PC-9 (cell line): ENCODE measurements around the gene OR8G1. TPM values are rescaled to one million over a fixed set of nuclear protein-coding genes. Genes with fewer than 3 reads are reported as not detected.
"Not testable (repeated sequence)": the region's sequence is repeated elsewhere in the genome, so short reads cannot be mapped to it uniquely, and the experiment has no call there.

Experiments used
- BruUV-seq: library from RNA; stranded (reverse); fragments of 400-500 nt; replicated peaks from 2 replicates; lab custom pipeline; 2021; lab: Mats Ljungman, UMichigan
- CTCF ChIA-PET: fragments of 300-600 bp; sonication (Branson Sonifier 250); formaldehyde crosslinking; loops from one replicate; lab custom pipeline; 2022; ENCODE audit warnings: antibody characterized with exemption; lab: Charles Lee
- POLR2A ChIA-PET: fragments of 300-600 bp; sonication (Branson Sonifier 250); formaldehyde crosslinking; loops from one replicate; lab custom pipeline; 2022; ENCODE audit warnings: antibody characterized with exemption; ENCODE audit not compliant: unreplicated experiment; lab: Charles Lee
- DNase-seq, 2 experiments: peaks; one replicate each; pipeline versions ENCODE4 v3.0.0 to v3.0.0-alpha.2; 2015 to 2022; ENCODE audit warnings: mixed read lengths in 1 of 2
- H2AFZ ChIP-seq: fragments of 200-600 bp; sonication (generic); 2 replicates; pipeline ENCODE4 v1.8.1; 2017; ENCODE audit warnings: antibody characterized with exemption
- H3F3A ChIP-seq: fragments of 200-600 bp; sonication (generic); 2 replicates; pipeline ENCODE4 v1.8.1; 2017; ENCODE audit warnings: antibody characterized with exemption, mild to moderate bottlenecking, low read depth; ENCODE audit not compliant: insufficient read depth
- H3K27ac ChIP-seq: fragments of 200-600 bp; sonication (generic); 2 replicates; pipeline ENCODE4 v1.6.1; 2016; ENCODE audit warnings: mixed run types
- H3K27me3 ChIP-seq: fragments of 200-600 bp; sonication (generic); 2 replicates; pipeline ENCODE4 v1.6.1; 2016; ENCODE audit warnings: low read depth, mixed run types; ENCODE audit not compliant: insufficient read depth
- H3K36me3 ChIP-seq: fragments of 200-600 bp; sonication (generic); 2 replicates; pipeline ENCODE4 v1.6.1; 2016; ENCODE audit warnings: low read depth, mixed run types
- H3K4me1 ChIP-seq: fragments of 200-600 bp; sonication (generic); replicated peaks from 2 replicates; pipeline ENCODE4 v1.6.1; 2016; ENCODE audit warnings: mixed run types; ENCODE audit not compliant: insufficient read depth
- H3K4me2 ChIP-seq: fragments of 200-600 bp; sonication (generic); 2 replicates; pipeline ENCODE4 v1.6.1; 2017; ENCODE audit warnings: mixed run types
- H3K4me3 ChIP-seq: fragments of 200-600 bp; sonication (generic); 2 replicates; pipeline ENCODE4 v1.6.1; 2016; ENCODE audit warnings: mixed run types
- H3K79me2 ChIP-seq: fragments of 200-600 bp; sonication (generic); 2 replicates; pipeline ENCODE4 v1.6.1; 2017; ENCODE audit warnings: low read depth, mixed run types
- H3K9me2 ChIP-seq: fragments of 200-600 bp; sonication (generic); 2 replicates; pipeline ENCODE4 v1.8.1; 2017; ENCODE audit warnings: mild to moderate bottlenecking; ENCODE audit not compliant: insufficient read depth
- H3K9me3 ChIP-seq: fragments of 200-600 bp; sonication (generic); 2 replicates; pipeline ENCODE4 v1.8.1; 2016; ENCODE audit warnings: low read depth; ENCODE audit not compliant: insufficient read depth
- H4K20me1 ChIP-seq: fragments of 200-600 bp; sonication (generic); 2 replicates; pipeline ENCODE4 v1.8.1; 2017; ENCODE audit not compliant: insufficient read depth
- CTCF ChIP-seq: fragments of 200-600 bp; sonication (generic); conservative IDR thresholded peaks from 2 replicates; pipeline ENCODE4 v1.6.1; 2017; ENCODE audit warnings: mixed run types, antibody characterized with exemption, mild to moderate bottlenecking, moderate library complexity
- EZH2 ChIP-seq: fragments of 200-600 bp; sonication (generic); IDR thresholded peaks from 2 replicates; pipeline ENCODE4 v1.8.0; 2017; ENCODE audit warnings: antibody characterized with exemption, low read depth
- intact Hi-C: fragments of 100-400 bp; cut with micrococcal nuclease; formaldehyde crosslinking; loops from one replicate; pipeline ENCODE4 v1.10.0; 2022; ENCODE audit not compliant: unreplicated experiment
- total RNA-seq: library from RNA; stranded (reverse); gene quantifications from 2 replicates; pipeline ENCODE4 v1.2.3, GENCODE V29; 2021

Gene OR8G1
- total RNA-seq, 1 experiment from 2014 or later = not detected

GRCh38 chr11:124219126-124219525, 21.8 kb upstream of the OR8G1 start:
- DNase-seq = no peak
- H3K27ac ChIP-seq = no peak overlapping the region
- CTCF ChIA-PET = no interaction called here

GRCh38 chr11:124222407-124222806, 18.5 kb upstream of the OR8G1 start:
- no peak for TF ChIP-seq EZH2
- TF ChIP-seq CTCF = no peak
- no peaks in the 10 kb centered on the region for H3K27me3 ChIP-seq
- H3K4me2 ChIP-seq = no peak overlapping the region
- no peak for DNase-seq
- ChIA-PET POLR2A (no interaction called here), CTCF (no interaction called here)
- no peaks in the 10 kb centered on the region for H3K4me1 ChIP-seq
- no peak overlapping the region for H3K27ac ChIP-seq
- H3K36me3 ChIP-seq = no peaks in the 10 kb centered on the region
- no peaks in the 10 kb centered on the region for H3K9me2 ChIP-seq
- BruUV-seq = no TSS peak
- intact Hi-C loops = no loop called here
- no peak overlapping the region for H2AFZ ChIP-seq
- H4K20me1 ChIP-seq = no peaks in the 10 kb centered on the region
- H3K4me3 ChIP-seq = no peak overlapping the region
- H3K9me3 ChIP-seq = no peaks in the 10 kb centered on the region
- H3K79me2 ChIP-seq = no peaks in the 10 kb centered on the region
- H3F3A ChIP-seq = no peaks in the 10 kb centered on the region

More at GRCh38 chr11:124219126-124219525, 21.8 kb upstream of the OR8G1 start:
- POLR2A ChIA-PET = no interaction called here
- H3K4me2 ChIP-seq = no peak overlapping the region
- H3K4me3 ChIP-seq = no peak overlapping the region
- intact Hi-C loops = no loop called here
- H3K36me3 ChIP-seq = no peaks in the 10 kb centered on the region
- no peaks in the 10 kb centered on the region for H3K9me2 ChIP-seq
- BruUV-seq = no TSS peak
- H3K4me1 ChIP-seq = no peaks in the 10 kb centered on the region
- no peaks in the 10 kb centered on the region for H3K79me2 ChIP-seq
- no peaks in the 10 kb centered on the region for H4K20me1 ChIP-seq
- H3F3A ChIP-seq = no peaks in the 10 kb centered on the region
- H3K27me3 ChIP-seq = no peaks in the 10 kb centered on the region
- no peak overlapping the region for H2AFZ ChIP-seq
- no peaks in the 10 kb centered on the region for H3K9me3 ChIP-seq
- TF ChIP-seq EZH2 (no peak), CTCF (no peak)

- H3K9me2 ChIP-seq, DNase-seq, H2AFZ ChIP-seq, H3K36me3 ChIP-seq, intact Hi-C loops, H3K9me3 ChIP-seq, H3K27me3 ChIP-seq, CTCF ChIA-PET, BruUV-seq, H3K4me3 ChIP-seq, H3K4me2 ChIP-seq, H4K20me1 ChIP-seq, H3F3A ChIP-seq, H3K79me2 ChIP-seq, H3K27ac ChIP-seq, H3K4me1 ChIP-seq: not testable (repeated sequence)
- POLR2A ChIA-PET = interaction anchor here (0.7 kb wide), 1 partner anchor 633 kb away, joined by 3 read pairs; no protein-coding TSS in a partner anchor
Observed at GRCh38 chr11:124224618-124225423, 16.1 kb upstream of the OR8G1 start.
